Sigmoid colon (tissue), 4 donors: Measurements from ENCODE around the gene TMPRSS5.

Experiments used
- EP300 ChIP-seq, 4 donors: sonication (generic); formaldehyde crosslinking; IDR thresholded peaks; one replicate each; pipeline ENCODE4 v1.6.1; 2017; ENCODE audit warnings: antibody characterized with exemption in 4 of 4
- POLR2A ChIP-seq, 2 donors: fragments of 450-650 bp; IDR thresholded peaks; one replicate each; pipeline ENCODE4 v1.6.1; 2016; ENCODE audit warnings: antibody characterized with exemption in 2 of 2, mild to moderate bottlenecking in 2 of 2, moderate library complexity in 2 of 2
- TF ChIP-seq, protein P1 (sequence below), 4 experiments: fragments of 450-650 bp in 3 of 4; fragments of 200-600 bp in 1 of 4; IDR thresholded peaks; one replicate each; pipeline ENCODE4 v1.5.1; 2016 to 2019; ENCODE audit warnings: antibody characterized with exemption in 4 of 4, mild to moderate bottlenecking in 3 of 4, moderate library complexity in 2 of 4

DNA sequence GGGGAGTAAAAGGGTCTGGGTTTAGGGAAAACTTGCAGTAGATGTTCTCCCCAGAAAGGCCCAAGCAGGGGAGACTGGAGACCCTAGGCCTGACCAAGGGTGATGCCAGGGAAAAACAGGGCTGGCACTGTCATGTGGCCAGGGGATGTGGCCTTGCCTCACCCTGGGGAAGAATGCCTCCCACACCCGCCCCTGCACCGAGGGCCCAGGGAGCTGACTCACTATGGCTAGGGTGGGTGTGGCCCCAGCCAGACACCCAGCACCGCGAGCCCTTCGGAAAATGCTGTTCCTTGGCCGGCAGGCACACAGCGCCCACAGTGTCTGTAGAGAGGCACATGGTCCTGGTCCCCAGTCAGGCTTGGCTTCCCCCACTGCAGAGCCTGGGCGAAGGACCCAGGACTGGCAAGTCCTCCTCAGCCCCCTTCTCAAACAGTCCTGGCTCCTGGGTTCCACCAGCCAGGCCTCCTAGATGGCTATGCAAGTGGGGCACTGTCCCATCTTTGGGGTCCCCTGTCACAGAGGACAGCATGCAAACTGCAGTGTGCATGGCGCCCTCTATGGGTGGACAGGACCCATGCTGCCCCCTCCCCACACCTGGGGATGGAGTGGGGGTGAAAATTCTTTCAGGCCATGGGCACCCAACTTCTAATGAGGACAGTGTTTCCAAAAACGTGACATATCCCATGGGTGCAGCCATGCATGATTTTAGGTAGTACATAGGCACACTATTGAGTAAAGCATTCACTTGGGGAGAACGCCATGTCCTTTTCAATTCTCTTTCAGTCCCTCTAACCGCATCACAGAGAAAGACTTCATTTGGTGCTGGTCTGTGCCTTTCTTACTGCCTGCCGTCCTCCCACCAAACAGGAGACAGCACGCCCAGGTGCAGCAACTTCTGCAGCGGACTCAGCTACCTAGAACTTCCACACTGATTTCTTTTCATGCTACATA lies 15.2 kb downstream of the TMPRSS5 start:
- TF ChIP-seq, protein P1, sequence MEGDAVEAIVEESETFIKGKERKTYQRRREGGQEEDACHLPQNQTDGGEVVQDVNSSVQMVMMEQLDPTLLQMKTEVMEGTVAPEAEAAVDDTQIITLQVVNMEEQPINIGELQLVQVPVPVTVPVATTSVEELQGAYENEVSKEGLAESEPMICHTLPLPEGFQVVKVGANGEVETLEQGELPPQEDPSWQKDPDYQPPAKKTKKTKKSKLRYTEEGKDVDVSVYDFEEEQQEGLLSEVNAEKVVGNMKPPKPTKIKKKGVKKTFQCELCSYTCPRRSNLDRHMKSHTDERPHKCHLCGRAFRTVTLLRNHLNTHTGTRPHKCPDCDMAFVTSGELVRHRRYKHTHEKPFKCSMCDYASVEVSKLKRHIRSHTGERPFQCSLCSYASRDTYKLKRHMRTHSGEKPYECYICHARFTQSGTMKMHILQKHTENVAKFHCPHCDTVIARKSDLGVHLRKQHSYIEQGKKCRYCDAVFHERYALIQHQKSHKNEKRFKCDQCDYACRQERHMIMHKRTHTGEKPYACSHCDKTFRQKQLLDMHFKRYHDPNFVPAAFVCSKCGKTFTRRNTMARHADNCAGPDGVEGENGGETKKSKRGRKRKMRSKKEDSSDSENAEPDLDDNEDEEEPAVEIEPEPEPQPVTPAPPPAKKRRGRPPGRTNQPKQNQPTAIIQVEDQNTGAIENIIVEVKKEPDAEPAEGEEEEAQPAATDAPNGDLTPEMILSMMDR (IDR thresholded peaks at IDR 0.05), result no peak
- TF ChIP-seq POLR2A (IDR thresholded peaks at IDR 0.05) (no peak), EP300 (IDR thresholded peaks at IDR 0.05) (no peak)
